Measurements from ENCODE around the gene CTDP1.

Gene CTDP1

DNA sequence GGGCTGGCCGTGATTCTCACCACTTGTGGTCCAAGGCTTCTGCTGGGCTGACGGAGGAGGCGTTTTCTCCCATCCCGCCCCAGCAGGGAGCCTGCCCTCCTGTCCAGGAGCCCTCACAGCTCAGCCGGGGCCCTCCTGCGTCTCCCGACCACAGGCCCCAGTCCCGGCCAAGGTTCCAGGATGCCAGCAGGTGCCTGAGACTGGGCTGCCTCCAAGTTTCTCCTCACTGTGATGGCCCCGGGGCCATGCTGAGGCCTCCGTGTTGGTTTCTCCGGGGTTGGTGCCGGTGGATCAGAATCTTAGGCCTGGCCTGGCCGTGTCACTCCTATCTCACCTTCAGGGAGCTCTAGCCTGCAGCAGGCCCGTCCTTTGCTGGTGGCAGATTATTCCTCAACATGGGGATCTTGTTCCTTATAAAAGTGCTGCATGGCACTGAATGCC is 124.0 kb downstream of the CTDP1 start:
- H3K36me3 ChIP-seq (ENCODE audit: control insufficient read depth in 2 of 2, insufficient read depth in 1 of 2, low read length in 2 of 2) = no peaks in the 10 kb centered on the region
- TF ChIP-seq ZNF202 (tag by site-specific recombination; IDR thresholded peaks at IDR 0.05; ENCODE audit: borderline replicate concordance) = no peak
- TF ChIP-seq GLIS1 (tag by site-specific recombination; IDR thresholded peaks at IDR 0.05) = no peak
- no peak for TF ChIP-seq ZNF140 (tag by site-specific recombination; IDR thresholded peaks at IDR 0.05)
- TF ChIP-seq, protein P1, sequence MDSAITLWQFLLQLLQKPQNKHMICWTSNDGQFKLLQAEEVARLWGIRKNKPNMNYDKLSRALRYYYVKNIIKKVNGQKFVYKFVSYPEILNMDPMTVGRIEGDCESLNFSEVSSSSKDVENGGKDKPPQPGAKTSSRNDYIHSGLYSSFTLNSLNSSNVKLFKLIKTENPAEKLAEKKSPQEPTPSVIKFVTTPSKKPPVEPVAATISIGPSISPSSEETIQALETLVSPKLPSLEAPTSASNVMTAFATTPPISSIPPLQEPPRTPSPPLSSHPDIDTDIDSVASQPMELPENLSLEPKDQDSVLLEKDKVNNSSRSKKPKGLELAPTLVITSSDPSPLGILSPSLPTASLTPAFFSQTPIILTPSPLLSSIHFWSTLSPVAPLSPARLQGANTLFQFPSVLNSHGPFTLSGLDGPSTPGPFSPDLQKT (IDR thresholded peaks at IDR 0.05; ENCODE audit: borderline replicate concordance, low read depth, low read length) = no peak
- no peak overlapping the region for H3K27ac ChIP-seq (ENCODE audit: extremely low read depth, low read depth, low read length)
- H3K4me1 ChIP-seq (ENCODE audit: control insufficient read depth, insufficient read depth, low read length) = no peaks in the 10 kb centered on the region
- ChIA-PET CTCF (interaction anchor here (0.5 kb wide), 1 partner anchor 1145 kb away, joined by 5 read pairs; no protein-coding TSS in a partner anchor), POLR2A (no interaction called here)
- no peaks in the 10 kb centered on the region for H3K9me3 ChIP-seq (ENCODE audit: control insufficient read depth, insufficient read depth, low read depth, low read length)
- H3K4me3 ChIP-seq (ENCODE audit: low read depth, low read length) = no peak overlapping the region

Measured in HEK293 (cell line).